VCaP (cell line): ENCODE results near the gene USP54.

ENCODE experiments used
- H3K27ac ChIP-seq: fragments of 450-650 bp; 2 replicates; pipeline ENCODE4 v1.5.1; 2017
- TF ChIP-seq, protein P1 (sequence below): fragments of 450-650 bp; conservative IDR thresholded peaks from 2 replicates; pipeline ENCODE4 v1.5.1; 2017; ENCODE audit warnings: mild to moderate bottlenecking, moderate library complexity

USP54 gene, protein sequence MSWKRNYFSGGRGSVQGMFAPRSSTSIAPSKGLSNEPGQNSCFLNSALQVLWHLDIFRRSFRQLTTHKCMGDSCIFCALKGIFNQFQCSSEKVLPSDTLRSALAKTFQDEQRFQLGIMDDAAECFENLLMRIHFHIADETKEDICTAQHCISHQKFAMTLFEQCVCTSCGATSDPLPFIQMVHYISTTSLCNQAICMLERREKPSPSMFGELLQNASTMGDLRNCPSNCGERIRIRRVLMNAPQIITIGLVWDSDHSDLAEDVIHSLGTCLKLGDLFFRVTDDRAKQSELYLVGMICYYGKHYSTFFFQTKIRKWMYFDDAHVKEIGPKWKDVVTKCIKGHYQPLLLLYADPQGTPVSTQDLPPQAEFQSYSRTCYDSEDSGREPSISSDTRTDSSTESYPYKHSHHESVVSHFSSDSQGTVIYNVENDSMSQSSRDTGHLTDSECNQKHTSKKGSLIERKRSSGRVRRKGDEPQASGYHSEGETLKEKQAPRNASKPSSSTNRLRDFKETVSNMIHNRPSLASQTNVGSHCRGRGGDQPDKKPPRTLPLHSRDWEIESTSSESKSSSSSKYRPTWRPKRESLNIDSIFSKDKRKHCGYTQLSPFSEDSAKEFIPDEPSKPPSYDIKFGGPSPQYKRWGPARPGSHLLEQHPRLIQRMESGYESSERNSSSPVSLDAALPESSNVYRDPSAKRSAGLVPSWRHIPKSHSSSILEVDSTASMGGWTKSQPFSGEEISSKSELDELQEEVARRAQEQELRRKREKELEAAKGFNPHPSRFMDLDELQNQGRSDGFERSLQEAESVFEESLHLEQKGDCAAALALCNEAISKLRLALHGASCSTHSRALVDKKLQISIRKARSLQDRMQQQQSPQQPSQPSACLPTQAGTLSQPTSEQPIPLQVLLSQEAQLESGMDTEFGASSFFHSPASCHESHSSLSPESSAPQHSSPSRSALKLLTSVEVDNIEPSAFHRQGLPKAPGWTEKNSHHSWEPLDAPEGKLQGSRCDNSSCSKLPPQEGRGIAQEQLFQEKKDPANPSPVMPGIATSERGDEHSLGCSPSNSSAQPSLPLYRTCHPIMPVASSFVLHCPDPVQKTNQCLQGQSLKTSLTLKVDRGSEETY (N-terminal part only)

DNA sequence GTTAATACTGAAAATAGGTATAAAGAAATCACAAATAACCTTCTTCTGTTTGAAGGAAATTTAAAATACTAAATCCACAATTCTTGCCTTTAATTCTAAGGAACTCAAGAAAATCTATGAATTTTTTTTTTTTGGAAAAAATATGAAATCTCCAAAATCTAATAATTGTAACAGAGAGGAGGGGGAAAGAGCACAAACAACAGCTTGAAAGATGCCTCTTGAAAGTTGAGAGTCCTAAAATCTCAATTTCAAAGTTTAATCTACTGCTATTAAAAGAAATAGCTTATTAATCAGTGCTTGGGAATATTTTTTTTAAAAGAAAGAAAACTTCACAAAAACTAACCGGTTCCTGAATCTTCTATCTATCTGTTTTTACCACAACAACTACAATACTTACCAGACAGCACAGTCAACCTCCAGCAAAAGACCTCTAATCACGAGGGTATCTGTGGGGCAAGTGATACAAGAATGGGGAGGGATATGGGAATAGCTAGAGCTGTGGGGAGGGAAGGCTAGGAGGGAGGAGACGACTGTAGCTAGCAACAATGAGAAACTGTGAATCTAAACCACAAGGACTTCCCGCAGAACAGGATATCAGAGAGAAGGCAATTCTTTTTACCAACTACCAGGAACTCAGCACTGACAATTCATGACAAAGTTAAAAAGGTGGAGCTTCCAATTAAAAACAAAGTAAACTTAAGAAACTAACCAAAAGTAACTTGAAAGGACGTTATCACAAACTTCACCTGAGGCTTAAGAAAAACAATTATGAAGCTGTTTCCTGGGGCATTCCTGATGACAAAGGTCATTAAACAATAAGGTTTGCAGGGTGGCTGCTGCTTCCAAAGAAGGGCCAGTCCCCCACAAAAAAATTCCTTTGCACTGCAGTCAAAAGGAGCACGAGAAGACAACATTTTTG, at the start of gene USP54:
TSS of gene USP54 (minus strand) at position 462 of the 919 bp plus-strand sequence. CDS start 15,684 bp downstream, outside the sequence.
- peak within 1 kb of the TSS; percentile 97 for H3K27ac ChIP-seq
- TF ChIP-seq, protein P1, sequence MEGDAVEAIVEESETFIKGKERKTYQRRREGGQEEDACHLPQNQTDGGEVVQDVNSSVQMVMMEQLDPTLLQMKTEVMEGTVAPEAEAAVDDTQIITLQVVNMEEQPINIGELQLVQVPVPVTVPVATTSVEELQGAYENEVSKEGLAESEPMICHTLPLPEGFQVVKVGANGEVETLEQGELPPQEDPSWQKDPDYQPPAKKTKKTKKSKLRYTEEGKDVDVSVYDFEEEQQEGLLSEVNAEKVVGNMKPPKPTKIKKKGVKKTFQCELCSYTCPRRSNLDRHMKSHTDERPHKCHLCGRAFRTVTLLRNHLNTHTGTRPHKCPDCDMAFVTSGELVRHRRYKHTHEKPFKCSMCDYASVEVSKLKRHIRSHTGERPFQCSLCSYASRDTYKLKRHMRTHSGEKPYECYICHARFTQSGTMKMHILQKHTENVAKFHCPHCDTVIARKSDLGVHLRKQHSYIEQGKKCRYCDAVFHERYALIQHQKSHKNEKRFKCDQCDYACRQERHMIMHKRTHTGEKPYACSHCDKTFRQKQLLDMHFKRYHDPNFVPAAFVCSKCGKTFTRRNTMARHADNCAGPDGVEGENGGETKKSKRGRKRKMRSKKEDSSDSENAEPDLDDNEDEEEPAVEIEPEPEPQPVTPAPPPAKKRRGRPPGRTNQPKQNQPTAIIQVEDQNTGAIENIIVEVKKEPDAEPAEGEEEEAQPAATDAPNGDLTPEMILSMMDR, result no peak

DNA sequence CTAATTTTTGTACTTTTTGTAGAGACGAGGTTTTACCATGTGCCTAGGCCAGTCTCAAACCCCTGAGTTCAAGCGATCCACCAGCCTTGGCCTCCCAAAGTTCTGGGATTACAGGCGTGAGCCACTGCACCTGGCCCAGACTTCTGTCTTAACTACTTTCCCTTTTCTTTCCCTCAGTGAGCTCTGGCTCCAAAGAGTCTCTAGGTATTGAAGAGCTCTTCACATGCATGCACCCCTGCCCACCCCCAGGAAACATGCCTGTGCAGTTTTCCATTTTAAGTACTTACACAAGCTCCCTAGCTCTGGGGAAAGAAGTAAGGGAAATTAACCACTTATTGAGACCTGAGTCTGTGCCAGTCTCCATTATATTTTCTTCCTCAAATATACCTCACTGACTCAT, 48.1 kb upstream of the USP54 start:
- TF ChIP-seq, protein P1, result no peak
- H3K27ac ChIP-seq, result no peak overlapping the region

DNA sequence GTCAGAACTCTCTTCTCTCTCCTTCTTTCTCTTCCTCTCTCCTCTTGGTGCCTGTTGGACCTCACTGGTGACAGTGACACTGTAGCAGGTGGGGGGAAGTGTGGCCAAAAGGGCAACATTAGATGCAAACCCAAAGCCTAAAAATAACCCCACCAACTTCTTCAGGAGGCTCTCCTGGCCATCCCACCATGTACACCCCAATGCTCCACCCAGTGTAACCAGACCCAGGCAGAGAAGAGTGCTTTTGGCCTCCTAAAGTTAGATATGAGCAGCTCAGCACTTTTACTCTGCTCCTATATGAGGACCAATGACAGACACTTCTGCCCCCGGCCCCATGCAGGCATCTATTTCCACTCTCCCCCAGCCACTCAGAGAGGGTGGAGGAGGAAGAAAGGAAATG, 44.6 kb upstream of the USP54 start:
- H3K27ac ChIP-seq, result no peak overlapping the region
- TF ChIP-seq, protein P1, result no peak

DNA sequence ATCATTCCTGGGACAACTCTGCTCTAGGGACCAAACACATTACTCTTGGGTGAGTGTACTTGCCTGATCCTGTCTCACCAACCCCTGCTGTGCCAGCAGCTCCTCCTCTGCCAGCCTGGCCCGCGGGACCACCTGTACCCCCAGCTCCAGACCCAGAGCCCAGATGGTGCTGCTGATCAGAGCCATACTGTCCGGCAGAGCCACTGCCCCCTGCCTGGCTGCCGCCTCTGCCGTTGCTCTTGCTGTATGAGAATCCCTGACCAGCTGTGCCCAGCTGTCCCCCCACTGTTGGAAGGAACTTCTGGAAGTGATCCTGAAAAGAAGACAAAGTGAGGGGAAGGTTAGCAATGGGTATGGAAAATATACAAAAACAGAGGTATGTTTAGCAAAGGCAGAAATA, 43.3 kb upstream of the USP54 start:
- H3K27ac ChIP-seq, result no peak overlapping the region
- TF ChIP-seq, protein P1, result no peak

DNA sequence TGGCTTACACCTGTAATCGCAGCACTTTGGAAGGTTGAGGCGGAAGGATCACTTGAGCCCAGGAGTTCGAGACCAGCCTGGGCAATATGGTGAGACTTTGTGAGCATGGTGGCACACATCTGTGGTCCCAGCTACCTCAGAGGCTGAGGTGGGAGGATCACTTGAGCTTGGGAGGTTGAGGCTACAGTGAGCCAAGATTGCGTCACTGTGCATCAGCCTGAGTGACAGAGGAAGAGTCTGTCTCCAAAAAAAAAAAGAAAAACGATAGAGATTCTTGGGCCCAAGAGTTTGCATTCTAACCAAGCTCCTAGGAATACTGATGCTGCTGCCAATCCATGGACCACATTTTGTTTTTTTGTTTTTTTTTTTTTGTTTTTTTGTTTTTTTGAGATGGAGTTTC, 38.0 kb upstream of the USP54 start:
- TF ChIP-seq, protein P1, result no peak
- no peak overlapping the region for H3K27ac ChIP-seq

DNA sequence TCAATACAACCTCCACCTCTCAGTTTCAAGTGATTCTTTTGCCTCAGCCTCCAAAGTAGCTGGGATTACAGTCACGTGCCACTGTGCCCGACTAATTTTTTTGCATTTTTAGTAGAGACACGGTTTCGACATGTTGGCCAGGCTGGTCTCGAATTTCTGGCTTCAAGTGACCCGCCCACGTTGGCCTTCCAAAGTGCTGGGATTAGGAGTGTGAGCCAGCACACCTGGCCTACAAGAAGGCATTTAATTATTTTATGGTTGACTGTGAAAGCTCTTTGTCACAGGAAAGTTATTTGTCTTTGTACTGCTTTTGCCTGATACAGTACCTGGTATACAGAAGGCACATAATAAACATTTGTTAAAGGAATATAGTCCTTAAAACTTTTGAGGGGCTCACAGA, 37.3 kb upstream of the USP54 start:
- TF ChIP-seq, protein P1, result no peak
- no peak overlapping the region for H3K27ac ChIP-seq
